ENCODE measurements around the gene MUC6.

- TF ChIP-seq POLR2A (IDR thresholded peaks at IDR 0.05; ENCODE audit: low read depth, low read length) (no peak), CTCF (IDR thresholded peaks at IDR 0.05; ENCODE audit: extremely low read depth in 1 of 2, insufficient read depth in 1 of 2, low read depth in 1 of 2, low read length in 2 of 2) (no peak)
These were observed 7.5 kb downstream of the MUC6 start for GRCh38 chr11:1029051-1029450.
